Measurements from ENCODE around the gene MED14. TPM values are rescaled to one million over a fixed set of nuclear protein-coding genes. Genes with fewer than 3 reads are reported as not detected.

Gene MED14
- total and polyA plus RNA-seq, 2 experiments from 2014 or later: 11.0 to 26.7 TPM

GRCh38 chrX:40720339-40720738 is 15.0 kb downstream of the MED14 start:
- Histone ChIP-seq H3K27me3 (no peaks in the 10 kb centered on the region), H3K27ac (no peak overlapping the region), H3K36me3 (no peaks in the 10 kb centered on the region), H3K4me3 (no peak overlapping the region), H3K9me3 (ENCODE audit: low read depth) (no peaks in the 10 kb centered on the region), H3K4me1 (ENCODE audit: low read depth) (no peaks in the 10 kb centered on the region)
- no peak for TF ChIP-seq CTCF (IDR thresholded peaks at IDR 0.05; ENCODE audit: low read depth, low read length)
- DNase-seq (ENCODE audit: low read depth in 1 of 2, low spot score in 1 of 2): no peak

- no peak for TF ChIP-seq CTCF (IDR thresholded peaks at IDR 0.05; ENCODE audit: low read depth, low read length)
- H3K9me3 ChIP-seq (ENCODE audit: low read depth): no peaks in the 10 kb centered on the region
- no peak overlapping the region for H3K27ac ChIP-seq
- no peaks in the 10 kb centered on the region for H3K36me3 ChIP-seq
- H3K4me1 ChIP-seq (ENCODE audit: low read depth): no peaks in the 10 kb centered on the region
- no peaks in the 10 kb centered on the region for H3K27me3 ChIP-seq
- H3K4me3 ChIP-seq: no peak overlapping the region
- no peak for DNase-seq (ENCODE audit: low read depth in 1 of 2, low spot score in 1 of 2)
Observed at GRCh38 chrX:40719731-40720130, 15.6 kb downstream of the MED14 start.

GRCh38 chrX:40719218-40719617 is 16.1 kb downstream of the MED14 start:
- DNase-seq (ENCODE audit: low read depth in 1 of 2, low spot score in 1 of 2): peak in 1 of 2 donors; percentile 8
- H3K4me1 ChIP-seq (ENCODE audit: low read depth): no peaks in the 10 kb centered on the region
- no peak overlapping the region for H3K27ac ChIP-seq
- no peak overlapping the region for H3K4me3 ChIP-seq
- no peaks in the 10 kb centered on the region for H3K27me3 ChIP-seq
- no peaks in the 10 kb centered on the region for H3K36me3 ChIP-seq
- H3K9me3 ChIP-seq (ENCODE audit: low read depth): no peaks in the 10 kb centered on the region
- no peak for TF ChIP-seq CTCF (IDR thresholded peaks at IDR 0.05; ENCODE audit: low read depth, low read length)

- Histone ChIP-seq H3K36me3 (peaks cover 24% of the 10 kb centered on the region), H3K9me3 (ENCODE audit: low read depth) (no peaks in the 10 kb centered on the region), H3K4me1 (ENCODE audit: low read depth) (no peaks in the 10 kb centered on the region), H3K27me3 (no peaks in the 10 kb centered on the region), H3K27ac (no peak overlapping the region), H3K4me3 (no peak overlapping the region)
- TF ChIP-seq CTCF (IDR thresholded peaks at IDR 0.05; ENCODE audit: low read depth, low read length): no peak
- no peak for DNase-seq (ENCODE audit: low read depth in 1 of 2, low spot score in 1 of 2)
Observed at GRCh38 chrX:40709395-40709794, 25.9 kb downstream of the MED14 start.

- H3K4me3 ChIP-seq: no peak overlapping the region
- H3K36me3 ChIP-seq: peaks cover 16% of the 10 kb centered on the region
- peak overlapping the region; percentile 38 for H3K27ac ChIP-seq
- no peaks in the 10 kb centered on the region for H3K27me3 ChIP-seq
- H3K9me3 ChIP-seq (ENCODE audit: low read depth): no peaks in the 10 kb centered on the region
- TF ChIP-seq CTCF (IDR thresholded peaks at IDR 0.05; ENCODE audit: low read depth, low read length): no peak
- no peak for DNase-seq (ENCODE audit: low read depth in 1 of 2, low spot score in 1 of 2)
- no peaks in the 10 kb centered on the region for H3K4me1 ChIP-seq (ENCODE audit: low read depth)
Observed at GRCh38 chrX:40705658-40706312, 29.6 kb downstream of the MED14 start.
